ENCODE data around the gene ZNF530.

Gene ZNF530

DNA sequence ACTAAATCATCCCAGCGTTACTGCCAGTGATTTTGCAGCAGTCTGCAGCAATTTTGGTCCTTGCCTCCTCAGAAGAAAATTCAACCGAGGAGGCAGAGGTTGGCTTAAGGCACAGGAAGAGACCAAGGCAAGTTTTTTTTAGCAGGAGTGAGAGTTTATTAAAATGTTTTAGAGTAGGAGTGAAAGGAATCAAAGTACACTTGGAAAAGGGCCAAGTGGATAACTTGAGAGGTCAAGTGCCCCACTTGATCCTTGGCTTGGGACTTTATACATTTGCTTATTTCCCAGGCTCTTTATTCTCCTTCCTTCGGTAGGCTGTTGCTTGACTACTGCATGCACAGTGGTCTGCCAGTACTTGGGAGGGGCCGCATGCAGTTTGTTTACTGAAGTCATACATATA, 11.4 kb downstream of the ZNF530 start:
- TF ChIP-seq CTCF (IDR thresholded peaks at IDR 0.05; ENCODE audit: extremely low read depth, insufficient read depth, missing control alignments), result no peak
- DNase-seq (ENCODE audit: low spot score), result no peak
- in situ Hi-C loops (cut with MboI; ENCODE audit: low pct_unique_long_range_greater_than_20kb, low sequenced_read_pairs, unreplicated experiment), result no loop called here

- DNase-seq (ENCODE audit: low spot score), result peak; percentile 95
- in situ Hi-C loops (cut with MboI; ENCODE audit: low pct_unique_long_range_greater_than_20kb, low sequenced_read_pairs, unreplicated experiment), result no loop called here
- TF ChIP-seq CTCF (IDR thresholded peaks at IDR 0.05; ENCODE audit: extremely low read depth, insufficient read depth, missing control alignments), result no peak
These were observed 14.5 kb downstream of the ZNF530 start, which contains the start of gene ZNF134 for GRCh38 chr19:57613941-57614743. Gene ZNF134, plus strand, starts transcription at chr19:57614242. Its CDS starts 5,227 bp downstream, at chr19:57619469.

GRCh38 chr19:57615346-57615745, 15.7 kb downstream of the ZNF530 start:
- in situ Hi-C loops (cut with MboI; ENCODE audit: low pct_unique_long_range_greater_than_20kb, low sequenced_read_pairs, unreplicated experiment), result no loop called here
- TF ChIP-seq CTCF (IDR thresholded peaks at IDR 0.05; ENCODE audit: extremely low read depth, insufficient read depth, missing control alignments), result no peak
- DNase-seq (ENCODE audit: low spot score), result no peak

DNA sequence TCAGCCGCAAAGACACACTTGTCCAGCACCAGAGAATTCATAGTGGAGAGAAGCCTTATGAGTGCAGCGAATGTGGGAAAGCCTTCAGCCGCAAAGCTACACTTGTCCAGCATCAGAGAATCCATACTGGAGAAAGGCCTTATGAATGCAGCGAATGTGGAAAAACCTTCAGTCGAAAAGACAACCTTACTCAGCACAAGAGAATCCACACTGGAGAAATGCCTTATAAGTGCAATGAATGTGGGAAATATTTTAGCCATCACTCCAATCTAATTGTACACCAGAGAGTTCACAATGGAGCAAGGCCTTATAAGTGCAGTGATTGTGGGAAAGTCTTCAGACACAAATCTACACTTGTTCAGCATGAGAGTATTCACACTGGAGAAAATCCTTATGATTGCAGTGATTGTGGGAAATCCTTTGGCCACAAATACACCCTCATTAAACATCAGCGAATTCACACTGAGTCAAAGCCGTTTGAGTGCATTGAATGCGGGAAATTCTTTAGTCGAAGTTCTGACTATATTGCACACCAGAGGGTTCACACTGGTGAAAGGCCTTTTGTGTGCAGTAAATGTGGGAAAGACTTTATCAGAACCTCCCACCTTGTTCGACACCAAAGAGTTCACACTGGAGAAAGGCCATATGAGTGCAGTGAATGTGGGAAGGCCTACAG, 21.1 kb downstream of the ZNF530 start:
- no peak for DNase-seq (ENCODE audit: low spot score)
- TF ChIP-seq CTCF (IDR thresholded peaks at IDR 0.05; ENCODE audit: extremely low read depth, insufficient read depth, missing control alignments), result no peak
- in situ Hi-C loops (cut with MboI; ENCODE audit: low pct_unique_long_range_greater_than_20kb, low sequenced_read_pairs, unreplicated experiment), result no loop called here

DNA sequence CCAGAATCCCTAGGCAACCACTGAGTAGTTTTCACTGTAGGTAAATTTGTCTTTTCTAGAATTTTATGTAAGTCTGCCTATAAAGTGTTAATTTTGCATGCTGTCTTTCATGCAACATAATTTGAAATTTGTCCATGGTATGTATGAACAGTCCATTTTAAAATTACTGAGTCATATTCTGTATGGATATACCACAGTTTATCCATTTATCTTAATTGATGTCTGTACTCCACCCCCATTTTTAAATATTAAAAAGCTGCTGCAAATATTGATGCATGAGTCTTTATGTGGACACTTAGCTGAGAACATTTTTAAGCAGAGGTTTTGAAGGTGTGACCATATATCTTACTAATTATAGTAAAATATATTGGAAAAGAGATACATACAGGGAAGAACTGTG, 23.4 kb downstream of the ZNF530 start:
- TF ChIP-seq CTCF (IDR thresholded peaks at IDR 0.05; ENCODE audit: extremely low read depth, insufficient read depth, missing control alignments), result no peak
- in situ Hi-C loops (cut with MboI; ENCODE audit: low pct_unique_long_range_greater_than_20kb, low sequenced_read_pairs, unreplicated experiment), result no loop called here

DNA sequence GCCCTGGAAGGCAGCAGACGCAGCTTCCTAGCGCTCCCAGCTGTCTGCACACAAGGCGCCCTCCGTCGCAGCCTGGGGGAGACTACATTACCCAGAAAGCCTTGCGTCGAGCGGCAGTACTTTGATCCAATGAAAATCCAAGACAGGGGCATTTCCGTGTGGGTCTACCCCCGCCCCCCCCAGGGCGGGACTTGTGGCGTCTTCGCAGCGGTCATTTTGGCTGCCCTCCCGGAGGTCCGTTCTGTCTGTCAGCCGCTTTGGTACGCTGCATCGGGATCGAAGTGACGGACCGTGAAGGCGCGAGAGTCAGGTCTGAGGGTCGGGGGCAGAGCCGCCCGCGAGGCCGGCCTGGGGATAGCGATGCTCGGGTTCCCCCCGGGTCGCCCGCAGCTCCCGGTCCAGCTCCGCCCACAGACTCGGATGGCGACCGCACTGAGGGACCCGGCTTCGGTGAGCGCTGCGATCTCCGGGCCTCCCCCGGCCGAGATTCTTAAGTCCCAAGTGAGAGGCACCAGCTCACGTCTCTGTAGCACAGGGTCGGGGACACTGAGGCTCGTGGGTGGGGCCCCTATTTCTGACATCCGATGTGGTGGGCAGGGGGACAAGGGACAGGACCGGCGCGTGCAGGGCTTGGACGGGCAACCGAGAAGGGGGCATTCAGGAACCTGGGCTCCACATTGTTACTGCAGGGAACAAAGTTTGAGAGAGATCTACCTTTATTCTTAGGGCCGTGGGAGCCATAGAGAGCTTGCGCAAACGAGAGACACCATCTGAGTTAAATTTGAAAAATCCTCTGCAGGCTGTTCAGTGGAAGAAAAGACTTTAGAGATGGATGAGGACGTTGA, 33.5 kb downstream of the ZNF530 start, which contains the start of gene ZNF211:
Gene ZNF211, plus strand, starts transcription at position 182 of the 845 bp plus-strand sequence. Its CDS starts 179 bp downstream, at position 361.
- TF ChIP-seq CTCF (IDR thresholded peaks at IDR 0.05; ENCODE audit: extremely low read depth, insufficient read depth, missing control alignments), result peak; percentile 18
- in situ Hi-C loops (cut with MboI; ENCODE audit: low pct_unique_long_range_greater_than_20kb, low sequenced_read_pairs, unreplicated experiment), result no loop called here
- peak; percentile 93 for DNase-seq (ENCODE audit: low spot score)

More for the DNA sequence above, 23.4 kb downstream of the ZNF530 start:
- no peak for DNase-seq (ENCODE audit: low spot score)
